ENCODE data around the gene MRPL53.

The MRPL53 gene

GRCh38 chr2:74510272-74510671 is 37.8 kb upstream of the MRPL53 start (continued):
- TF ChIP-seq, protein P1, sequence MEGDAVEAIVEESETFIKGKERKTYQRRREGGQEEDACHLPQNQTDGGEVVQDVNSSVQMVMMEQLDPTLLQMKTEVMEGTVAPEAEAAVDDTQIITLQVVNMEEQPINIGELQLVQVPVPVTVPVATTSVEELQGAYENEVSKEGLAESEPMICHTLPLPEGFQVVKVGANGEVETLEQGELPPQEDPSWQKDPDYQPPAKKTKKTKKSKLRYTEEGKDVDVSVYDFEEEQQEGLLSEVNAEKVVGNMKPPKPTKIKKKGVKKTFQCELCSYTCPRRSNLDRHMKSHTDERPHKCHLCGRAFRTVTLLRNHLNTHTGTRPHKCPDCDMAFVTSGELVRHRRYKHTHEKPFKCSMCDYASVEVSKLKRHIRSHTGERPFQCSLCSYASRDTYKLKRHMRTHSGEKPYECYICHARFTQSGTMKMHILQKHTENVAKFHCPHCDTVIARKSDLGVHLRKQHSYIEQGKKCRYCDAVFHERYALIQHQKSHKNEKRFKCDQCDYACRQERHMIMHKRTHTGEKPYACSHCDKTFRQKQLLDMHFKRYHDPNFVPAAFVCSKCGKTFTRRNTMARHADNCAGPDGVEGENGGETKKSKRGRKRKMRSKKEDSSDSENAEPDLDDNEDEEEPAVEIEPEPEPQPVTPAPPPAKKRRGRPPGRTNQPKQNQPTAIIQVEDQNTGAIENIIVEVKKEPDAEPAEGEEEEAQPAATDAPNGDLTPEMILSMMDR (tag by site-specific recombination; IDR thresholded peaks at IDR 0.05) = no peak
- TF ChIP-seq ZNF16 (tag by site-specific recombination; IDR thresholded peaks at IDR 0.05; ENCODE audit: low read depth) (no peak), FEZF1 (tag by site-specific recombination; IDR thresholded peaks at IDR 0.05) (no peak), ZNF623 (tag by site-specific recombination; IDR thresholded peaks at IDR 0.05) (no peak), KLF8 (tag by site-specific recombination; IDR thresholded peaks at IDR 0.05) (no peak), ZNF639 (tag by site-specific recombination; IDR thresholded peaks at IDR 0.05) (no peak), ZNF610 (tag by site-specific recombination; IDR thresholded peaks at IDR 0.05; ENCODE audit: borderline replicate concordance) (no peak), ZFP3 (tag by site-specific recombination; IDR thresholded peaks at IDR 0.05; ENCODE audit: low read depth) (no peak)
- TF ChIP-seq, protein P2, sequence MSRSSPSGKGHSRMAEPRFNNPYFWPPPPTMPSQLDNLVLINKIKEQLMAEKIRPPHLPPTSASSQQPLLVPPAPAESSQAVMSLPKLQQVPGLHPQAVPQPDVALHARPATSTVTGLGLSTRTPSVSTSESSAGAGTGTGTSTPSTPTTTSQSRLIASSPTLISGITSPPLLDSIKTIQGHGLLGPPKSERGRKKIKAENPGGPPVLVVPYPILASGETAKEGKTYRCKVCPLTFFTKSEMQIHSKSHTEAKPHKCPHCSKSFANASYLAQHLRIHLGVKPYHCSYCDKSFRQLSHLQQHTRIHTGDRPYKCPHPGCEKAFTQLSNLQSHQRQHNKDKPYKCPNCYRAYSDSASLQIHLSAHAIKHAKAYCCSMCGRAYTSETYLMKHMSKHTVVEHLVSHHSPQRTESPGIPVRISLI (tag by site-specific recombination; IDR thresholded peaks at IDR 0.05) = no peak

DNA sequence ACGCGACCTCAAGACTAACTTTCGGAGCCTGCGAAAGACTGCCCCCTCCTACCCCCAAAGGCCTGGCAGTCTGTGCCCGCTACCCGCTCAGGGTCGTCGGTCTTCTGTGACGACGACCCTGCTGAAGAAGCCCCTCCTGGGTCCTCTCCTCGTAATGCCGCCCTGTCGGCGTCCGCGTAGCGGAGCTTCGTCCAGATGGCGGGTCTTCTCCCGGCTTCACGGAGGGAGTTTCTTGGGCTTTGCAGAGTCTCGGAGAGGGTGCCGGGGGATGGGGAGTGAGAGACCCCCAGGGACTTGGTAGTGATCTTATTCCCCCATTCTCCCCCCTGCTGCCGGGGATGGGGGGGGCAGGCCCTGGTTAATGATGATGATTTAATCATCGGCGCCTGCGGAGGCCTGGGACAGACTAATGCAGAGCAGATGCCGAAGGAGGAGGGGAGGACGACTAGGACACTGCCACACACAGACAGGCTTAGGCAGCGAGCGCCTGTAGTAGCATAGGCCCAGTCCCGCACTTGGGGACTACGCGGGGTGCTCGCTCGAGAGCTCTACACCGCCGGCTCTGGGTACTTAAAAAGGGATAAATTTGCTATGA is 35.5 kb upstream of the MRPL53 start:
- peaks cover 4 to 20% of the 10 kb centered on the region in 2 experiments; a peak in 2 of 3 replicates for H3K36me3 ChIP-seq (ENCODE audit: control insufficient read depth in 2 of 2, insufficient read depth in 1 of 2, low read length in 2 of 2)
- CTCF ChIA-PET = interaction anchor here (0.9 kb wide), 1 partner anchor 72 kb away, joined by 4 read pairs; no protein-coding TSS in a partner anchor
- peak overlapping the region; percentile 100 for H3K4me3 ChIP-seq (ENCODE audit: low read depth, low read length)
- POLR2A ChIA-PET = interaction anchor here (1.7 to 3.3 kb wide), 6 partner anchors 13 to 50 kb away, joined by 4 to 18 read pairs (median 8); partner anchors contain the start of genes AUP1, DQX1, HTRA2 and WBP1
- H3K4me1 ChIP-seq (ENCODE audit: control insufficient read depth, insufficient read depth, low read length) = peaks cover 4% of the 10 kb centered on the region; the same call in 1 of the 2 replicates
- no peaks in the 10 kb centered on the region for H3K9me3 ChIP-seq (ENCODE audit: control insufficient read depth, insufficient read depth, low read depth, low read length)
- H3K27ac ChIP-seq (ENCODE audit: extremely low read depth, low read depth, low read length) = peak overlapping the region; percentile 96
- TF ChIP-seq, protein P1 (tag by site-specific recombination; IDR thresholded peaks at IDR 0.05) = no peak
- TF ChIP-seq TRIM28 (IDR thresholded peaks at IDR 0.05; ENCODE audit: borderline replicate concordance, low read length) (no peak), HIC1 (tag by site-specific recombination; IDR thresholded peaks at IDR 0.05) (peak; percentile 40), ZNF23 (tag by site-specific recombination; IDR thresholded peaks at IDR 0.05; ENCODE audit: borderline replicate concordance) (no peak), ZNF311 (tag by site-specific recombination; IDR thresholded peaks at IDR 0.05; ENCODE audit: borderline replicate concordance) (no peak), HOXA7 (CRISPR knock-in tag; IDR thresholded peaks at IDR 0.05; ENCODE audit: borderline replicate concordance) (no peak), GLIS2 (tag by site-specific recombination; IDR thresholded peaks at IDR 0.05) (peak; percentile 58), PRDM10 (tag by site-specific recombination; IDR thresholded peaks at IDR 0.05) (peak; percentile 79), ZNF140 (tag by site-specific recombination; IDR thresholded peaks at IDR 0.05) (no peak)
- TF ChIP-seq, protein P3, sequence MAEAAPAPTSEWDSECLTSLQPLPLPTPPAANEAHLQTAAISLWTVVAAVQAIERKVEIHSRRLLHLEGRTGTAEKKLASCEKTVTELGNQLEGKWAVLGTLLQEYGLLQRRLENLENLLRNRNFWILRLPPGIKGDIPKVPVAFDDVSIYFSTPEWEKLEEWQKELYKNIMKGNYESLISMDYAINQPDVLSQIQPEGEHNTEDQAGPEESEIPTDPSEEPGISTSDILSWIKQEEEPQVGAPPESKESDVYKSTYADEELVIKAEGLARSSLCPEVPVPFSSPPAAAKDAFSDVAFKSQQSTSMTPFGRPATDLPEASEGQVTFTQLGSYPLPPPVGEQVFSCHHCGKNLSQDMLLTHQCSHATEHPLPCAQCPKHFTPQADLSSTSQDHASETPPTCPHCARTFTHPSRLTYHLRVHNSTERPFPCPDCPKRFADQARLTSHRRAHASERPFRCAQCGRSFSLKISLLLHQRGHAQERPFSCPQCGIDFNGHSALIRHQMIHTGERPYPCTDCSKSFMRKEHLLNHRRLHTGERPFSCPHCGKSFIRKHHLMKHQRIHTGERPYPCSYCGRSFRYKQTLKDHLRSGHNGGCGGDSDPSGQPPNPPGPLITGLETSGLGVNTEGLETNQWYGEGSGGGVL (tag by site-specific recombination; IDR thresholded peaks at IDR 0.05) = peak; percentile 61
- TF ChIP-seq, protein P4, sequence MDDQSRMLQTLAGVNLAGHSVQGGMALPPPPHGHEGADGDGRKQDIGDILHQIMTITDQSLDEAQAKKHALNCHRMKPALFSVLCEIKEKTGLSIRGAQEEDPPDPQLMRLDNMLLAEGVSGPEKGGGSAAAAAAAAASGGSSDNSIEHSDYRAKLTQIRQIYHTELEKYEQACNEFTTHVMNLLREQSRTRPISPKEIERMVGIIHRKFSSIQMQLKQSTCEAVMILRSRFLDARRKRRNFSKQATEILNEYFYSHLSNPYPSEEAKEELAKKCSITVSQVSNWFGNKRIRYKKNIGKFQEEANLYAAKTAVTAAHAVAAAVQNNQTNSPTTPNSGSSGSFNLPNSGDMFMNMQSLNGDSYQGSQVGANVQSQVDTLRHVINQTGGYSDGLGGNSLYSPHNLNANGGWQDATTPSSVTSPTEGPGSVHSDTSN (CRISPR knock-in tag; IDR thresholded peaks at IDR 0.05) = no peak

All from HEK293 (cell line).